SK-N-SH treated with all-trans-retinoic acid at 6 μM for 48 hours (cell line): ENCODE results near the gene SMAD5.

Experiments
- ARNTL ChIP-seq: fragments of 450-650 bp; formaldehyde crosslinking; IDR thresholded peaks from 2 replicates; pipeline ENCODE4 v1.5.0; 2020; ENCODE audit warnings: low read depth, mild to moderate bottlenecking, moderate library complexity, borderline replicate concordance
- CSDC2 ChIP-seq: fragments of 250-450 bp; sonication (Bioruptor Pico); IDR thresholded peaks from 2 replicates; pipeline ENCODE4 v1.5.0; 2020; ENCODE audit warnings: mild to moderate bottlenecking, moderate library complexity
- CSRNP3 ChIP-seq: fragments of 250-450 bp; sonication (Bioruptor Pico); IDR thresholded peaks from 2 replicates; pipeline ENCODE4 v1.5.1; 2021; ENCODE audit warnings: mild to moderate bottlenecking, moderate library complexity
- ESRRG ChIP-seq: fragments of 250-450 bp; sonication (Bioruptor Pico); IDR thresholded peaks from 2 replicates; pipeline ENCODE4 v1.6.1; 2021; ENCODE audit warnings: mild to moderate bottlenecking
- ISL1 ChIP-seq: fragments of 250-450 bp; sonication (Bioruptor Pico); IDR thresholded peaks from 2 replicates; pipeline ENCODE4 v2.1.2; 2022; ENCODE audit warnings: mild to moderate bottlenecking, moderate library complexity
- OSR1 ChIP-seq: fragments of 250-450 bp; sonication (Bioruptor Pico); IDR thresholded peaks from 2 replicates; pipeline ENCODE4 v1.8.0; 2022; ENCODE audit warnings: moderate library complexity, mild to moderate bottlenecking, inconsistent platforms
- PATZ1 ChIP-seq: fragments of 250-450 bp; sonication (Bioruptor Pico); IDR thresholded peaks from 2 replicates; pipeline ENCODE4 v1.8.0; 2020; ENCODE audit warnings: mild to moderate bottlenecking, moderate library complexity, borderline replicate concordance
- POU6F1 ChIP-seq: fragments of 250-450 bp; sonication (Bioruptor Pico); IDR thresholded peaks from 2 replicates; pipeline ENCODE4 v1.8.0; 2021; ENCODE audit warnings: low read depth, mild to moderate bottlenecking, moderate library complexity, borderline replicate concordance
- PPARA ChIP-seq: fragments of 250-450 bp; sonication (Bioruptor Pico); IDR thresholded peaks from 2 replicates; pipeline ENCODE4 v1.5.0; 2020; ENCODE audit warnings: mild to moderate bottlenecking, borderline replicate concordance
- TOX ChIP-seq: fragments of 250-450 bp; sonication (Bioruptor Pico); IDR thresholded peaks from 2 replicates; pipeline ENCODE4 v1.8.0; 2021; ENCODE audit warnings: mild to moderate bottlenecking, moderate library complexity, borderline replicate concordance
- ZC3H10 ChIP-seq: fragments of 250-450 bp; sonication (Bioruptor Pico); IDR thresholded peaks from 2 replicates; pipeline ENCODE4 v1.5.1; 2021; ENCODE audit warnings: mild to moderate bottlenecking, moderate library complexity
- ZFP30 ChIP-seq: fragments of 450-650 bp; formaldehyde crosslinking; IDR thresholded peaks from 2 replicates; pipeline ENCODE4 v1.5.0; 2022; ENCODE audit warnings: mild to moderate bottlenecking, moderate library complexity
- ZNF70 ChIP-seq: fragments of 450-650 bp; formaldehyde crosslinking; IDR thresholded peaks from 2 replicates; pipeline ENCODE4 v1.5.0; 2020; ENCODE audit warnings: mild to moderate bottlenecking, moderate library complexity

GRCh38 chr5:136137497-136138220 lies 5.0 kb downstream of the SMAD5 start:
- TF ChIP-seq POU6F1 (no peak), ZFP30 (CRISPR knock-in tag) (no peak), ZNF70 (no peak), CSRNP3 (no peak), ZC3H10 (CRISPR knock-in tag) (no peak), ARNTL (CRISPR knock-in tag) (no peak), TOX (CRISPR knock-in tag) (no peak), CSDC2 (CRISPR knock-in tag) (no peak), ESRRG (CRISPR knock-in tag) (no peak), PPARA (CRISPR knock-in tag) (no peak), OSR1 (CRISPR knock-in tag) (no peak), PATZ1 (CRISPR knock-in tag) (no peak), ISL1 (CRISPR knock-in tag) (no peak)
